Gastroesophageal sphincter (tissue), 4 donors: ENCODE results near the gene KCNB1. TPM values are rescaled to one million over a fixed set of nuclear protein-coding genes. Genes with fewer than 3 reads are reported as not detected.

Source experiments
- ATAC-seq: fragments of 150-250 bp; one replicate; pipeline ENCODE4 v1.9.1; 2016; ENCODE audit warnings: mild to moderate bottlenecking, moderate library complexity
- H3K27ac ChIP-seq, 4 donors: fragments of 200-600 bp; sonication (generic) in 3 of 4; 1 replicate in 3 of 4; 2 replicates in 1 of 4; pipeline ENCODE4 v1.5.1; 2016 to 2019
- H3K27me3 ChIP-seq: fragments of 200-600 bp; sonication (generic); one replicate; pipeline ENCODE4 v1.5.1; 2019
- H3K36me3 ChIP-seq, 2 donors: fragments of 200-600 bp; sonication (generic); one replicate each; pipeline ENCODE4 v1.5.1; 2019; ENCODE audit warnings: control low read depth in 1 of 2
- H3K4me1 ChIP-seq, 3 donors: fragments of 200-600 bp; sonication (generic); 1 replicate in 2 of 3; 2 replicates in 1 of 3; pipeline ENCODE4 v1.5.1; 2016 to 2019; ENCODE audit warnings: control low read depth in 2 of 3
- H3K4me3 ChIP-seq, 2 donors: fragments of 200-600 bp; sonication (generic); one replicate each; pipeline ENCODE4 v1.5.1; 2019; ENCODE audit warnings: mild to moderate bottlenecking in 1 of 2, moderate library complexity in 1 of 2
- H3K9me3 ChIP-seq, 3 donors: fragments of 200-600 bp; sonication (generic); one replicate each; pipeline ENCODE4 v1.5.1; 2017 to 2019; ENCODE audit warnings: control low read depth in 2 of 3
- EP300 ChIP-seq: sonication (generic); formaldehyde crosslinking; IDR thresholded peaks from one replicate; pipeline ENCODE4 v1.6.1; 2017; ENCODE audit warnings: antibody characterized with exemption, mild to moderate bottlenecking
- POLR2A ChIP-seq, 2 donors: fragments of 450-650 bp; IDR thresholded peaks; one replicate each; pipeline ENCODE4 v1.6.1; 2017; ENCODE audit warnings: antibody characterized with exemption in 2 of 2, mild to moderate bottlenecking in 2 of 2, moderate library complexity in 1 of 2
- POLR2AphosphoS5 ChIP-seq: sonication (generic); formaldehyde crosslinking; IDR thresholded peaks from one replicate; pipeline ENCODE4 v1.6.1; 2017; ENCODE audit warnings: antibody characterized with exemption
- WGBS, 2 donors: methylation state at CpG; one replicate each; pipeline ENCODE4 v1.1.5; 2018; ENCODE audit warnings: low coverage in 1 of 2; 5-methylcytosine and 5-hydroxymethylcytosine counted together
- total RNA-seq, 4 donors: library from RNA; depleted of rRNA; stranded (reverse); fragments of >200 nt; gene quantifications; one replicate each; pipeline ENCODE4 v1.1.0, GENCODE V29; 2016
- TF ChIP-seq, protein P1 (sequence below), 4 experiments: fragments of 200-600 bp in 2 of 4; fragments of 450-650 bp in 2 of 4; sonication (generic) in 1 of 4; IDR thresholded peaks; one replicate each; pipeline ENCODE4 v1.5.1; 2017 to 2019; ENCODE audit warnings: antibody characterized with exemption in 4 of 4, mild to moderate bottlenecking in 2 of 4, moderate library complexity in 2 of 4

The KCNB1 gene
- total RNA-seq, 4 donors from 2014 or later: 26.3 to 44.1 (median 38.0) TPM

DNA sequence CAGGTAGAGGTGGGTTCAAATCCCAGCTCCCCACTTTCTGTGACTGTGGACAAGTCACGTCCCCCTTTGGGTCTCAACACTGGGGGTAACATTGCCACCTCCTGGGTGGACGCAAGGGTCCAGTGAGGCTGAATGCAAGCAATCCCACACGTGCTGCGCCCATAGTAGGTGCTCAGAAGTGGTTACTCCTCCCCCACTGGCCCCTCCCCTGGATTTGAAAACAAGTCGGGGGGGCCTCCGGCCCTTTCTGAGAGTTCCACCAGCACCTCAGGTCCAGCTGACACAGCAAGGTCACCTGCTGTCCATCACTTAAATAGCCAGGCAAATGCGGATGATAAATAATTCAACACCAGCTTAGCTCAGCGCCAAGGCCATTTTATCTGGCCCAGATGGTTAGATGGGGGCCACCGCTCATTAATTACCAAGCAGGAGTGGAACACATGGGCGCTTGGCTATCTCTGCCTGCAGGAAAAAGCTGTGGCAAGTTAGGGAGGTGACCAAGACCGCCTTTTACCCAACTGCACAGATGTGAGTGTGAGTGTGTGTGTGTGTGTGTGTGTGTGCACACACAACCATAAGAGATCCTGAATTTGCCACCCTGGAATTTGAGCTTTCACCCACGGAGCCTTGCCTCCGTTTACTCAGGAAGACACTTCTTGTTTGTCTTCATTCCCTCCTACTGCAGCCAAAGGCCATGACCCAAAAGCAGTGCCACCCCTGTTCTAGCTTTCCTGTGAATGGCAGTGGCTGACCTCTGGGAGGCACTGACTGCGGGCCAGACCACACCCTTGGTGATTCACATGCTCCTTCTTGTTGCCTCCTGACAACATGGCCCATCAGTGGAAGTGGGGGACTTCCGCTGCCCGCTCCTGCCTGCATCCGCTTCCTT lies 34.7 kb upstream of the KCNB1 start:
- peak overlapping the region in 1 of 4 donors; percentile 24 for H3K27ac ChIP-seq
- H3K36me3 ChIP-seq: peaks cover 0 to 37% of the 10 kb centered on the region in 2 donors
- H3K4me1 ChIP-seq: peaks cover 0 to 1% (median 0%) of the 10 kb centered on the region in 3 donors
- H3K4me3 ChIP-seq: no peak overlapping the region
- H3K27me3 ChIP-seq: no peaks in the 10 kb centered on the region
- 60 to 83% methylated on average over 2 of the region's 17 CpGs for WGBS, 2 donors
- TF ChIP-seq POLR2A (IDR thresholded peaks at IDR 0.05) (no peak), POLR2AphosphoS5 (no peak)
- TF ChIP-seq, protein P1, sequence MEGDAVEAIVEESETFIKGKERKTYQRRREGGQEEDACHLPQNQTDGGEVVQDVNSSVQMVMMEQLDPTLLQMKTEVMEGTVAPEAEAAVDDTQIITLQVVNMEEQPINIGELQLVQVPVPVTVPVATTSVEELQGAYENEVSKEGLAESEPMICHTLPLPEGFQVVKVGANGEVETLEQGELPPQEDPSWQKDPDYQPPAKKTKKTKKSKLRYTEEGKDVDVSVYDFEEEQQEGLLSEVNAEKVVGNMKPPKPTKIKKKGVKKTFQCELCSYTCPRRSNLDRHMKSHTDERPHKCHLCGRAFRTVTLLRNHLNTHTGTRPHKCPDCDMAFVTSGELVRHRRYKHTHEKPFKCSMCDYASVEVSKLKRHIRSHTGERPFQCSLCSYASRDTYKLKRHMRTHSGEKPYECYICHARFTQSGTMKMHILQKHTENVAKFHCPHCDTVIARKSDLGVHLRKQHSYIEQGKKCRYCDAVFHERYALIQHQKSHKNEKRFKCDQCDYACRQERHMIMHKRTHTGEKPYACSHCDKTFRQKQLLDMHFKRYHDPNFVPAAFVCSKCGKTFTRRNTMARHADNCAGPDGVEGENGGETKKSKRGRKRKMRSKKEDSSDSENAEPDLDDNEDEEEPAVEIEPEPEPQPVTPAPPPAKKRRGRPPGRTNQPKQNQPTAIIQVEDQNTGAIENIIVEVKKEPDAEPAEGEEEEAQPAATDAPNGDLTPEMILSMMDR (IDR thresholded peaks at IDR 0.05): no peak
- ATAC-seq: peak; percentile 20
- no peaks in the 10 kb centered on the region for H3K9me3 ChIP-seq

DNA sequence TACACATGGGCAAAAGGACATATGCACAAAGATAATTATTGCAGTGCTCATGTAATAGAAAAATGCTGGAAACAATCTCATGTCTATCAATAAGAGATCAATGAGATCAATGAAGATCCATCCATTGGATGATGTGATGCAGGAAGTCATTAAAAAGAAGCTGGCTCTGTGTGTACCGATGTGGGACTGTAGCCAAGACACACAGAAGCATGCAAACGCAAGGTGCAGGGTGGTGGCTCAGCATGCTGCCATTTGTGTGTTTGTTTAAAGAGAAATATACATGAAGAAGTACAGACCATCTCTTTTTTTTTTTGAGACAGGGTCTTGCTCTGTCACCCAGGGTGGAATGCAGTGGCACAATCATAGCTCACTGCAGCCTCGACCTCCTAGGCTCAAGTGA lies 33.1 kb upstream of the KCNB1 start:
- Histone ChIP-seq H3K9me3 (no peaks in the 10 kb centered on the region), H3K27me3 (no peaks in the 10 kb centered on the region), H3K36me3 (peaks cover 0 to 32% of the 10 kb centered on the region in 2 donors), H3K4me3 (no peak overlapping the region), H3K27ac (no peak overlapping the region), H3K4me1 (peaks cover 0 to 17% (median 0%) of the 10 kb centered on the region in 3 donors)
- TF ChIP-seq POLR2AphosphoS5: no peak
- no peak for TF ChIP-seq EP300
- TF ChIP-seq, protein P1 (IDR thresholded peaks at IDR 0.05): no peak
- no peak for TF ChIP-seq POLR2A (IDR thresholded peaks at IDR 0.05)
- no peak for ATAC-seq
- 41 to 42% methylated on average over 3 of the region's 3 CpGs for WGBS, 2 donors

DNA sequence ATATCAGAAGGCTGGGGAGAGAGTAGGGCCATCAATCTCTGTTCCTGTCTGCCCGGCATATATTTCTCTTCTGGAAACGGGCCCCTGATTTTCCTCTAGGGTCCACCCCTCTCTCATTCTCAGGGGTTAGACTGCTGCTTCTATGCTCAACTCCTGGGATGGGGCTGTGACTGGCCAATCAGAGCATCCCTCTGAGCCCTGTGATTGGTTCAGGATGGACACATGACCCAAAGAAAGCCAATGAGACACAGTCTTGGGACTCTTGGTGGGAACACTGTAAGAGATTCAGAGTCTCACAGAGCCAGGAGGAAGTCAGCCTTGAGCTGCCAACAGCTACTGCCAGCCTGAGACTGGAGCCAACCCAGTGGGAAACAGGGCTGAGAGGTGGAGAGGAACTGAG lies 31.0 kb upstream of the KCNB1 start:
- no peak for ATAC-seq
- H3K4me3 ChIP-seq: no peak overlapping the region
- WGBS, 2 donors: 85 to 86% methylated on average over 1 to 2 of the region's 2 CpGs
- H3K4me1 ChIP-seq: peaks cover 2 to 38% (median 6%) of the 10 kb centered on the region in 3 donors
- peaks cover 0 to 26% of the 10 kb centered on the region in 2 donors for H3K36me3 ChIP-seq
- no peak for TF ChIP-seq POLR2AphosphoS5
- no peak for TF ChIP-seq EP300
- TF ChIP-seq, protein P1 (IDR thresholded peaks at IDR 0.05): no peak
- TF ChIP-seq POLR2A (IDR thresholded peaks at IDR 0.05): no peak
- H3K27me3 ChIP-seq: no peaks in the 10 kb centered on the region
- H3K9me3 ChIP-seq: no peaks in the 10 kb centered on the region
- peak overlapping the region in 2 of 4 donors; percentile 17 to 28 for H3K27ac ChIP-seq

DNA sequence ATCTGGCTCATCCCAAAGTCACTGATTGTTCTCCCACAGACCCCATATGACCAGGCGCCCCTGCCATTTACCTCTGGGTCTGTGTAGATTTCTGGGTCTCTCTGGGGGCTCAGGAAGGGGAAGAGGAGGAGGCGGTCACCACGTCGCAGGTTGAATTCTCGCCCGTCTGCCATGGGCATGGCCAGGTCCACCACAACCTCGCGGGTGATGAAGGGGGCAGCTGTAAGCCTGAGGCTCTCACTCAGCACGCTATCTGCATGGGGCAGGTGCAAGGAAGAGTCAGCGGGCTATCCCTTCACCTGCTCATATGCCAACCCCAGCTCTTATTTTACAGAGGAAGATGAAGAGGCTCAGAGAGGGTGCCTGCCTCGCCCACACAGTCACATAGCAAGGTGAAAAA lies 30.5 kb upstream of the KCNB1 start:
- 90 to 93% methylated on average over 2 to 7 of the region's 11 CpGs for WGBS, 2 donors
- ATAC-seq: no peak
- no peaks in the 10 kb centered on the region for H3K9me3 ChIP-seq
- H3K4me1 ChIP-seq: peaks cover 2 to 43% (median 6%) of the 10 kb centered on the region in 3 donors
- TF ChIP-seq EP300 (no peak), POLR2AphosphoS5 (no peak), POLR2A (IDR thresholded peaks at IDR 0.05) (no peak)
- TF ChIP-seq, protein P1 (IDR thresholded peaks at IDR 0.05): no peak
- peaks cover 0 to 29% of the 10 kb centered on the region in 2 donors for H3K36me3 ChIP-seq
- H3K4me3 ChIP-seq: no peak overlapping the region
- no peaks in the 10 kb centered on the region for H3K27me3 ChIP-seq
- peak overlapping the region in 2 of 4 donors; percentile 17 to 28 for H3K27ac ChIP-seq
